Measurements from ENCODE around the gene PPP2R5B.
A peak's percentile ranks its signal among the peaks of the same experiment; 100 is the strongest.

Gene PPP2R5B

DNA sequence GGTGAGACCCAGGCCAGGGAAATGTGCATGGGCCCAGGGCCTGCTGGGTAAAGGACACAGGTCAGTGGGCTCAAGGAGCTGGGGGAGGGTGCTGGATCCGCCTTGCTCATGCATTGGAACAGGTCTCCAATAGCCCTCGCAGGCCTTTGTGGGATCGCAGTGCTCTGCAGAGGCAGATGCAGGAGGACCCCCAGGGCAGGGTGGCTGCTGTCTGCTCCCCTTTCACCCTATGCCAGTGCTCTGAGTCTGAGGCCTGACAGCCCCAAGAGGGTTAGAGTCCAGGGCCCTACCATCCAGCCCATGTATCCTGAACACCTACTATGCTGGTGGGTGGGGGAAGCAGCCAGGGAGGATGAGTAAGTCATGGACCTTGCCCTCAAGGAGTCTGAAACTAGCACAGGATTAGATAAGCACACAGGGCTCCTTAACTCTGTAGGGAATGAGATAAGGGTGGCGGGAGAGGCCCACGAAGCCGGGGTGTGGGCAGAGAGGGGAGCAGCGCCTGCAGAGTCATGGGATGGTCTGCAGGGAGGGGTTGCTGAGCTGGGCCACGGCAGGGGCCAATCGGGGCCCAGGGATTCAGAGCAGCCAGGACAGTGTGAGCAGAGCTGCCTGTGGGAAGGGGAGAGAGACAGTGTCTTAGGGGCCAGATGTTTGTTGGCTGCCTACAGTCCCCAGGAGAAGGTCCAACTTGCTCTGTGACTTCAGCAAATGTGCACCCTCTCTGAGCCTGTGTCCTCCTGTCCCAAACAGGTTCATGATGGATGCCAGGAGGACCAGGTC, 35.6 kb upstream of the PPP2R5B start:
- DNase-seq, result no peak

DNA sequence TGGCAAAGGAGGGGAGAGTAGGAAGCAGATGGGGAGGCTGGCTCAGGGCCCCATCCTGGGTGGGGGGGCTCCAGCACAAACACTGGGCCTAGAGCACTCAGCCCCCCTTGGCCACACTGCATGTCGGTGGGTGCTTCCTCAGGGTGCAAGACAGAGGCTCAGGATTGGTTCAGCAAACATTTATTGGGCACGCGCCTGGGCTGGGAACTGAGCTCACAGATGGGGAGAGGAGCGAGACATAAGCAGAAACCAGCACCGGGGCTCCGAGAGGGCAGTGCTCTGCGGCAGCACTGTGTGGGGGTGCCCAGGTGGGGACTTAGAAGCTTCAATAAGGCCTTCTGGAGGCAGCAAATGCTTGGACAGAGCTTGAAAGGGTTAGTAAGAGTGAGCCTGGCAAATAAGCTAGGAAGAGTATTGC, 34.0 kb upstream of the PPP2R5B start:
- DNase-seq, result no peak

DNA sequence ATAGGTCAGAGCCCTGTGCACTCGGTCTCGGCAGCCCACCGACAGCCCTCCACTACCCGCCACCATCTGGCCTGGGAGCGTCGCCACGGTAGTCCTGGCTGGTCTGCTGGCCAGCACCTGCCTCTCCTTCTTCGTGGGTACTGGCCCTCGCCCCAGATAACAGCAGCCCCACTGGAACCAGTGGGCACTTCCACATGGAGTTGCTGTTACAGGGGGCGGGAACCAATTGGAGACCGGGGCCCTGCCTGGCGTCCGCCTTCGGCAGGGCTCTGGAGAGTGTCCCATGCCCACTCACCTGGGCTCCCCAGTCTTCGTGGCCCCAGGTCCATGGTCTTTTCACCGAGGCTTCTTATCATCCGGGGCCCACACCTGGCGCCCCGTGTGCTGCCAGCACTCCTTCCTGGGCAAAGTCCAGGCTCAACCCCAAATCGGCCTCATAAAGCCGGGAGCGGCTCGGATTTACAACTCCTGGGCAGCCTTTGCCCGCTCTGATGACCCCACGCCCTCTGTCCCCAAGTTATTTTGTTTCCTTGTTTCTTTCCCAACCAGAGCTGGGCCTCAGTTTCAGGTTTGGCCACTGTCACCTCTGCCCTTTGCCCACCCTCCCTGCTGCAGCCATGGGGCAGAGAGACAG, 33.2 kb upstream of the PPP2R5B start:
- DNase-seq, result no peak

DNA sequence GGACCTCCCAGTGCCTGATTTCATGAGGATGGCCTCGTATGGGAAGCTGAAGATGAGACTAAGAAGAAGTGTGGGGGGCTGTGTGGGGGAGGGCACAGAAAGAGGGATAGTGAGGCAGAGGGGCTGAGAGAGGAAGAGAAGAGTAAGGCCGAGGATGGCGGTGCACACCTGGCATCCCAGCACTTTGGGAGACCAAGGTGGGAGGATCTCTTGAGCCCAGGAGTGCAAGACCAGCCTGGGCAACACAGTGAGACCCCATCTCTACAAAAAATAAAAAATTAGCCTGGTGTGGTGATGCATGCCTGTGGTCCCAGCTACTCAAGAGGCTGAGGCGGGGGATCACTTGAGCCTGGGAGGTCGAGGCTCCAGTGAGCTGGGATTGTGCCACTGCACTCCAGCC, 32.6 kb upstream of the PPP2R5B start:
- DNase-seq, result no peak

DNA sequence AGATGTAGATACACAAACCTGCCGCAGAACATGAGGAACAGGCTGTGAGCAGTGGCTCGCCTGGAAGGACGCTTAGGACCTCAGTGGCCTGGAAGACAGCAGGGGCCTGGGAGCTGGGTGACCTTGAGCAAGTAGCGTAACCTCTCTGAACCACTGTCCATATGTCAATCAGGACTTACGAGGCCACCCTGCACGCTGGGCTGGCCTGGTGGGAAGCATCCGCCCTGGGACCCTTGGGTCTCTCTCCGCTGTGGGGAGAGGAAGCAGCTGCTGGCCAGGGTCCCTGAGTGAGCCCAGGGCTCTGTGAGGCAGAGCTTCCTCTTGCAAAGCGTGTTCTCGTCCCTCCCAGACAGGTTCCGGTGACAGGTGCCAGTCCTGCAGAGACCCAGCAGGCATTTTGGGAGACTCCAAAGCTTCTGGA, 32.1 kb upstream of the PPP2R5B start:
- DNase-seq, result no peak

DNA sequence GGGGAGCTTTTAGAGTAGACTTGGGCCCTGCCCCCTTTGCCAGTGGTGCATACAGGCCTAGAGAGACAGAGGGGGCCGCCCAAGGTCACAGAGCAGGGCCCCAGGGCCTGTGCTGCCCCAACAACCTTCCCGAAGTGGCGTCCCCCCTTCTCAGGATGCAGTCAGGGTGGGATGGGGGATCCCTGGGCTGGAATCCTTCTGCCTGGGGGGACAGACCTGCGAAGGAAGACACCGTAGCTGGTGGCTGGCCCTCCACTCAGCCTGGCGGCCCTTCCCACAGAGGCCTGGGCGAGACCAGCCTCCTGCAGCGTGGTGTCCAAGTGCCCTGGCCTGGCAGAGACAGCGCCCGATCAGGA, 31.7 kb upstream of the PPP2R5B start:
- no peak for DNase-seq

DNA sequence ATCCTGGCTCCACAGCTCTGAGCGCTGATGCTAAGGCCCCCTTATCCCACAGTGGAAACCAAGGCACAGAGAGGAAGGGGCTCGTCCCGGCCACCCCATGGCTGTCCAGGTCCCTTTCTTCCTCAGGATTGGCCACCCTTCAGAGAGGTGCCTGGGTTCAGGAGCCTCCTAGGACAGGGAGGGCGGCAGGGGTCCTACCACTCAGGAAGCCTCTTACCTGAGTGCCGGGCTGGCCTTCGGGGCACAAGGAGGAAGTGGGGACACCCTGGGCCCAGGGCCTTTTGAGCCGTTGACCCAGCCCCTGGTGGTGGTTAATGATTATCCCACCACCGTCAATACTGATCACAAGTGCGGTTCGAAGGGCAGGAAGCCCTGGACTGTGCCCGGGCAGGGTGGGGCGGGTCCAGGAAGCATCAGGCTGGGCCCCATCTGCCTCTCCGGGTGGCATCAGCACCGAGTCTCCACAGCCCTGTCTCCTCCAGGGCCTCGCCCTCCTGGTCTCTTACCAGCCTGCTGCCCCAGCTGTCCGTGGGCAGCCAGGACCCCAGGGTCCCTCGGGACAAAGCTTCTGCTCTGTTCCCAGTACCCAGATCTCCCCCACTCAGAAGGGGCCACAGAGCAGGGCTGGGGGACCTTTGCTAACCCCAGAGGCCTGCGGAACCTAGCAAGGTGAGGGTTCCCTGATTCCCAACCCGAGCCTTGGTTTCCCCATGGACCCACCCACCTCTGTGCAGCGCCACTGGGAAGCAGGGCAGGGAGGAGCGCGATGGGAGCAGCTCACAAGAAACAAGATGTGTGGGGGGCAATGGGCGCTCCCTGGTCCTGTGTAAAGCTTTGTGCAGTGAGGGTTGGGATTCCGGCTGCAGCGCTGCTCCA, 31.1 kb upstream of the PPP2R5B start:
- no peak for DNase-seq

DNA sequence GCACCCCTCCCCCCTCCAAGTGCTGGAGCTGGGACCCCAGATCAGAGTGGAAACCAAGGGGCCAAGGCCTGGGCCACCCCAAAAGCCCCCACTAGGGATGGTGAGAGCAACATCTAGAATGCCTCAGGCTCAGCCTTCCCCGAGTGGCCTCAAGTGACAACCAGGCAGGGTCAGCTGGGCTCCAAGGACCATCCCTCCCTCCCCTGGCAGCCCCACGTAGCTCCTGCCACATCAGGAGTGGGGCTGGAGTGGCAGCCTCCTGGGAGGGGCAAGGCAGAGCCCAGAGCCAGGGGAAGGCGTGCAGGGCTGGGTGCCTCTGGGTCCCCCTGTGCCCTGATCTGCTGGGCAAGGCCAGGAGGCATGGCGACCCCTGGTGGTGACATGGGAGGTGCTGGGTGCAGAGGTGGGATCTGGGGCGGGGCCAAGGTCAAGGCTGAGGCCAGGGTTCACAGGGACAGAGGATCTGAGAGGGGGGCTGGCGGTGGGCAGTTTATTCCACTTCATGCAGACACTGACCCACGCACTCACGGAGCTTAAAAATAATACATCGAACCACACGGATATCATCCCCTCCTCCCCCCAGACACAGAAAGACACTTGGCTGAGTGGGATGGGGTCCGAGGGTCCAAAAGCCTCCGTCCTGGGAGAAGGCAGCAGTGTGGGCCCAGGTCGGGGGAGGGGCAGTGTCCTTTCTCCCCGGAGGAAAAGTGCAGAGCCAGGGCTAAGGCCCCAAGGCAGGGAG, 30.2 kb upstream of the PPP2R5B start:
- peak; percentile 88 to 95 (median 92) for DNase-seq

DNA sequence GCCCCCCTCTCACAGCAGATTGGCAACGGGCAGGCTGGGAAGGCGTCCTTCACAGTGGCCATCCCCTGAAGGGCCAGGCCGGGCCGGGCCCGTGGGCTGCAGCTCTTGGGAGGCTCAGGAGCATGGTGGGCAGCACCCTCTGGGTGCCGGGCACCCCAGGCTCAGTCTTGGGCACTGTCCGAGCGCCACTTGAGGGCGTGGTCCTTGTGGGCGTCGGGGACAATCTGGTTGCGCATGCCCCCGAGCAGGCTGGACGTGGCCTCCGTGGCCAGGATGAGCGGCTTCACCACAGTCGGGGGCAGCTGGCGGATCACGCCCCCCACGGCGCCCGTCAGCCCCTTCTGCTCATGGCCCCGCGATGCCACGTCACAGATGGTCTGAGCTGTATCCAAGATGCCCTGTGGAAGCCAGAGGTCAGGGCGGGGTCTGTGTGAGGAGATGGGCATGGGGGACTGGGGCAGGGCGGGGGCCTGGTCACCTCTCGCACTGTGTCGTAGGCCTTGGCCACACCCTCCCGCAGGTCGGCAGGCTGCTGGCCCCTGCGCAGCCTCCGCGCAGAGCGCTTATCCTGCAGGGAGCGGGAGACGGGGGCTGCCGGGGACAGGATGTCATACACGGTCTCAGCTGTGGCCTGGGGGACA, 29.6 kb upstream of the PPP2R5B start:
- no peak for DNase-seq

DNA sequence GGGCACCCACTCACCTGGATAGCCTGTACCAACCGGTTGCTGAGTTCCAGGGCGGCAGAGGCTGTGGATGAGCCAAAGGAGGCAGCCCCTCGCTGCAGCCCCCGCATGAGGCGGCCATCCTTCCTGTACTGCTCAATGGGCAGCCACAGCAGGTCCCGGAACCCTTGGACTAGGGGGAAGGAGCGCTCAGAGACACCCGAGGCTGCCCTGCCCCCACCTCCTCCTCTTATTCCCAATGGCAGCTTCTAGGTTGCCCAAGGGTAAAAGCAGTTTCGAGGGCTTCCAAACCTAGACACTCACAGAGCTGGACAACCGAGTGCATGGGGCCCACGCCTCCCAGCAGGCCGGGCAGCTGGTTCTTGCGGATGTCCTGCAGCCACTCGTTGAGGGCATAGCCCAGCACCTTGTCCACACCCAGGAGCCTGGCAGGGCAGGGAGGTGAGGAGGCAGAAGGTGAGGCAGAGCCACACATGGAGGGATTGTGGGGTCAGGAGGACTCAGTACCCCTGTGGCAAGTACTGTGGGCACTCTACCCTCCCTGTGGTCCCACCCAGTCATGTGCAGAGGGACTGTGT, 28.0 kb upstream of the PPP2R5B start:
- DNase-seq, result no peak

DNA sequence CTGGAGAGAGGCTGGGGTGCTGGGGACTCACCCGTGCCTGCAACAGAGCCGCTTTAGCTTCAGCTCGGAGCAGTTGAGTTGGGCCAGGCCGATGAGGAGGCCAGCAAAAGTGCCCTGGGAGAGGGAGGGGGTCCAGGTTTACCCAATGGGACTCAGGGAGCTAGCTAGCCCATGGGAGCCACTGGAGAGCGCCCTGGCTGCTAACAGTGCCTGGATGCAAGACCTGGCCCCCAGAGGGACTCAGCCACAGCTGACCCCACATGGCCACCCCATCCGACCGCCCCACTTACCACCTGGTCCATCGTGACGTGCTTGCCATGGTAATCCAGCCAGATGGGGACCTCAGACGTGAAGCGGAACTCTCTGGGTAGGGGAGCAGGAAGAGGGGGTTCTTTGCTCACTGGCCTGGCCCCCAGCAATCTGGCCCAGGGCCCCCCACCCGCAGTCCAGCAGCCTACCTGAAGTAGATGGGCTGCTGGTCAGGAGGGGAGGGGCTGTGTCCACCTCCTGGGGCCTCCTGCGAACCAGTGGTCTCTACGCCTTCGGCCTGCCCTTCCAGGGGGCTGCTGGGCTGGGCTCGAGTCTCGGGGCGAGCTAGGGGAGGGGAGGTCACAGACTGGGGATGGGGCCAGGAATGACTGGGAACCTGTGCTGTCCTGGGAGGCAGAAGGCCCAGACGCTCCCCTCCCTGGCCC, 27.0 kb upstream of the PPP2R5B start:
- no peak for DNase-seq

DNA sequence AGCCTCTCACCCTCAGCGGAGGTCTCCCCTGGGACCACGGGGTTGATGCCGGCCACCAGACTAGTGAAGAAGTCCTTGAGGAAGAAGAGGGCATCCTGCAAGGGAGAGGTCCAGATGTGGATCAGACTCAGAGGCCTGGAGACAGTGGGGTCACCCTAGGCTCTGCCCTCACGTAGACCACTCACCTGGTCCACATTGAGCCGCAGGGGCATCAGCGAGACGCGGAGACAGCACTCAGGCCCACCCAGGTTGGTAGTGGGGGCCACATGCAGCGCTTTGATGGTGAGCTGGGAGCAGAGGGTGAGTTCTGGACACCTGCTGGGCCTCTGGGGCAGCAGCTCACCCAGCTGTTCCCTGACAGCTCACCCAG, 26.4 kb upstream of the PPP2R5B start:
- DNase-seq, result no peak

DNA sequence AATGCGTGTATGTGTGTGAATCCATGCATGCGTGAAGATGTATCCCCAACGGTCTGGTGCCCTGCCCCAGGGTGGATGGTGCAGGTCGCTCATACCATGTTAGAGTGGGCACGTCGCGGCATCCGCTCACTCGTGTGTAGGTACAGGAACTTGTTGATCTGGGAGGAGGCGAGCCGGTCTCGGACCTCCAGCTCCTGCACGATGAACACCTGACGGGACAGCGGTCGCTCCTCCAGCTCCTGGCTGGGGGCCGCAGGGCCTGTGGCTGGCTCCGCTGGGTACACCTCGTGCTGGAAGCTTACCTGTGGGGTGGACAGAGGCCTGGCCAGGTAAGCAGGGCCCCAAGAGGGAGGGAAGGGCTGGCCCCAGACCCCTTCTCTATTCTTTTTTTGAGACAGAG, 25.9 kb upstream of the PPP2R5B start:
- DNase-seq, result no peak

DNA sequence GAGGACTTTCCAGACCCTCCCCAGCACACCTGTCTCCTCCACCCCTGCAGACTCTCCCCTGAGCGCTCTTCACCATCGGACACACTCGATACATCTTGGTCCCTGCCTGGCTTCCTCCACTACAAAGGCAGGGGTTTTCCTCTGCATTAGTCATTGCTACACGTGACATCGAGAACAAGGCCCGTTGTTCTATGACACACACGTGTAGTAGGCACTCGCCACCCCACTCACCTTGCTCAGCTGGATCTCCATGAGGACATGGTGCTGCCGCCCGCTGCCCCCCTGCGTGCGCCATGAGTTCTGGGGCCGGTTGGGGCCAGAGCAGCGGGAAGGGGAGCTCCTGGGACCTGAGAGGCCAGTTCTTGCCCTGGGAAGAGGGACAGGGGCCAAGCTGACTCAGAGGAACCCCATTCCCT, 24.2 kb upstream of the PPP2R5B start:
- no peak for DNase-seq

DNA sequence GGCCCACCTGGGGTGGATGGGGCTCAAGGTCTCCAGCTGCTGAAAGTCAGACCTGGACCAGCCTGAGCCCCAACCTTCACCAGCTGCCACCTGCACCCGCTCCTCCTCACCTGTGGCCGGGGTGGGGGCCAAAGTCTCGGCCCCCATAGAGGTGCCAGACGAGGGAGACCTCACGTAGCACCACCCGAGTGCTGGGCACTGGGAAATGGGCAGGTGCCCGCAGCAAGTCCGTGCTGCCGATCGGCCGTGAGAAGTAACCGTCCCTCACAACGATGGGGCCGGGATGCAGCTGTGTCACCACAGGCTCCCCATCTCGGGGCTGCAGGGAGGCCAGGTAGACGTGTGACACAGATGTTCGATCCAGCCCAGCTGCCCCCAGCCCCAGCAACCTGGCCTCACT, 23.7 kb upstream of the PPP2R5B start:
- DNase-seq, result no peak

DNA sequence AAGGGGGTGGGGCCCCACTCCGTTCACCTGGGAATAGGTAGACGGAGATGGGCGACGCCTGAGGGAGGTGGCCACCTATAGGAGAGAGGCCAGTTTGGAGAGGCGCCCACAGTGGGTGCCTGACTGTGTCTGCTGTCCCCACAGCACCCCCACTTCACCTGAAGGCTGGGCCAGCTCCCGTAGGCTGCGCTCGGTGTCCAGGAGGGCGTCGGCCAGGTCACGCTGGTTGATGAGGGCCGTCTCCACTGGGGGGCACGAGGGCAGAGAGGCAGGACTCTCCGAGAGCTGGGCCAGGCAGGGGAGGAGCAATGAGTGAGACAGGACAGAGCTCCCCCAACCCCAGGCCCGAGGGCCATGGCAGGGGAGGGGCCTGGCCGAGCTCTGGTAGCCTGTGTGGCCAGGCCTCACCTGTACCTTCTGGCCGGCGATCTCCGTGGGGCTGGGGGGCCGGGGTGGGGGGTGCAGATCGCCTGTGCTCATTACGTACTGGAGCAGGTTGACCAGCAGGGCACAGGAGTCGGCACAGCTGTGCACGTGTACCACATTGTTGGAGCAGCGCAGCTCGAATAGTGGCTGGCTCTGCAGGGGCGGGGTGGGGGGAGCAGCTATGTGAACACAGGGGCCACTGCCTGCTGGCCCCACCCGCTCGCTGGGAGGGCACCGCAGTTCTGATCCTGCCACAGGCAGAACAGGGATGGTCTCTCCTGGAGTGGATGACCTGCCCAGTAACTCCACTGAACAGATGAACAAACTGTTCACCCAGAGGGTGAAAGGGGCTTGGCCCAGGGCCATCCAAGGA, 22.2 kb upstream of the PPP2R5B start:
- DNase-seq, result no peak

DNA sequence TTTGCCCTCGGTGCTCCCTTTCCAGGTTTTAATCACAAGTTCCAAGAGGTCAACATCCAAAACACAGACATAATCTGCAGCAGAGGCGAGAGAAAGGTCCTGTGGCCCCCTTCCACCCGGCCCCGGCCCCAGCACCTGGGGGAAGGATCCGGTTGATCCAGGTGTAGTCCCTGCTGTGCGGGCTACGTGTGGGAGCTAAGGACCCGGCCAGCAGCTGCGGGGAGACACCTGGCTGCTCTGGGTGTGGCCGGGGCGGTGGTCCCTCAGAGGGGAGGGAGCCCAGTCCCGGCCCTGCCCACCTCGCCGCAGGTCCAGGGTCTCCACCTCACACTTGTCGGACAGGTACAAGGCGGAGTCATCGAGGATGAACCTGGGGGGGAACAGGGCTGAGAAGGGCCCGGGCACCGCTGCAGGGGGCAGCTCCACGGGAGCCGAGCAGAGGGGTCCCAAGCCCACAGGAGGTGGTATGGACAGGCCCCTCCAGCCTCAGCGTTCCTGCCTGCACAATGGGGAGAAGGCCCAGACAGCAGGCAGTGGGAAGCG, 21.1 kb upstream of the PPP2R5B start:
- no peak for DNase-seq

DNA sequence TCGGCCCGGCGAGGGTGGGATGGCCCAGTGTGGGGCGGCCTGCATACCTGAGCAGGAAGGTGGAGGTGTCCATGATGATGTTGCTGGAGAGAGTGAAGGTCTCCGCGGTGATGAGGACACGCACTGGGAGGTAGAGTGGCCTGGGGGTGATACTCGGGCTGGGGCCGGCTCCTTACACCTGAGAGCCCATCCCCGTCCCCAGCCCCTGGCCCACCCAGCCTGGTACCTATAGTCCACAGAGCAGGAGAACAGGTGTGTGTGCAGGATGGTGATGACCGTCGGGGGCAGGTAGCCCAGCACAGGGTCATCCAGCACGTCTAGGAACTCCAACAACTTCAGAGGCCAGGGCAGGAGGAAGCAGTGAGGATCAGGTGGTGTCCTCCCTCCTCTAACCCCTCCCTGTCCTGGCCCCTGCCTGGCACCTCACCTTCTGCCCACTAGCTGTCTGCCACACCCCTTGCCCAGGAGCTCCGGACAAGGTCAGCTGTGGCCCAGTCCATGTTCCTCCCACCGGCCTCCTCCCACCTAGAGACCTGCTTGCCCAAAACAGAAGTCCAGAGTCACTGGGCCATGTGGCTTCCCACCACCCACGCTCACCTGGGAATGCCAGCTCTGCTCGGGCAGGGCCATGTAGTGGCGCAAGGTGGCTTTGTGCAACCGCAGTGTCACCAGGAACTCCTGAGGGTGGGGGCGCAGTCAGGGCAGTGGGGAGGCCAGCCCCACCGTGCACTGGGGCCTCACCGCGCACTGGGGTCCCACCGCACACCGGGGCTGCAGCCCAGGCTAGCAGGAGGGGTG, 18.8 kb upstream of the PPP2R5B start:
- no peak for DNase-seq

DNA sequence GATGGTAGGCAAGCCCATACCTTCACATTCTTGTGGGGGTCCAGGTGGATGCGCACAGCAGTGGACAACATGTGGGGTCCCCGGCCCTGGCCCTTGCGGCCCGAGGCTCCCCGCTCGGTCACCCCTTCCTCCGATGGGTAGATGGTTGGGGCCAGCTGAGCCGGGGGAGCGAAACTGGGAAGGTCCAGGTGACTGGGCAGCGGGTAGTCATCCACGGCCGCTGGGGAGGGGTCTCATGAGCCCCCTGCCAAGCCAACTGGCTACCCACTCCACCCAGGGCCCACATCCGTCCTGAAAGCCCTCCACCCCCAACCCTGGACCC, 18.2 kb upstream of the PPP2R5B start:
- DNase-seq, result no peak

DNA sequence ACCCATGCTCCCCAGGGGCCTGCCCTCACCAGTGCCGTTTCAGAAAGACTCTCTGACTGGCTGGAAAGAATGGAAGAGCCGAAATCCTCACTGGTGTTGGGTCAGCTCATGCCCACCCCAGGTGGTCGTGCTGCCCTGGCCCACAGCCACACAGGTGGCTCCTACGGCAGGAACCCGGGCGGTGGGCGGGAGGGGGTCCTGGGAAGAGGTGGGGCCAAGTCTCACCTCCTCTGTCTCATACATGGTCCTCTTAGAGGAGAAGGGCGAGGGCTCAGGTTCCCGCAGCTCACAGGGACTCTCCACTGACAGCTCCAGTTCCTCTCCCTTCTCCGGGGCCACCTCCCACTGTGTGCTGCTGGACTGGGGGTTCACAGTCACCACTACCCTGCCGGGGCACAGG, 15.7 kb upstream of the PPP2R5B start:
- no peak for DNase-seq
